ENCODE results near the gene DLG1.

Gene DLG1

GRCh38 chr3:197027896-197028727 is 270.3 kb downstream of the DLG1 start:
- Histone ChIP-seq H3K4me1 (ENCODE audit: control insufficient read depth, insufficient read depth, low read length) (0 out of 2 replicates have a peak, but pooled peaks cover 1% of the 10 kb centered on the region), H3K27me3 (ENCODE audit: control insufficient read depth, insufficient read depth, low read length) (no peaks in the 10 kb centered on the region; the same call in 1 of the 2 replicates), H3K27ac (ENCODE audit: low read length) (no peak overlapping the region), H3K9me3 (ENCODE audit: control insufficient read depth, insufficient read depth, low read length) (no peaks in the 10 kb centered on the region), H3K36me3 (ENCODE audit: control insufficient read depth, insufficient read depth, low read length) (no peaks in the 10 kb centered on the region), H3K4me3 (ENCODE audit: low read length) (no peak overlapping the region)
- no peak for DNase-seq (ENCODE audit: low read depth, low spot score)
- no CpG with 5 or more reads among the region's 22 CpGs for WGBS (ENCODE audit: insufficient coverage, insufficient read length)

- H3K9me3 ChIP-seq (ENCODE audit: control insufficient read depth, insufficient read depth, low read length): no peaks in the 10 kb centered on the region
- H3K4me1 ChIP-seq (ENCODE audit: control insufficient read depth, insufficient read depth, low read length): 0 out of 2 replicates have a peak, but pooled peaks cover 1% of the 10 kb centered on the region
- no peaks in the 10 kb centered on the region for H3K36me3 ChIP-seq (ENCODE audit: control insufficient read depth, insufficient read depth, low read length)
- H3K27me3 ChIP-seq (ENCODE audit: control insufficient read depth, insufficient read depth, low read length): no peaks in the 10 kb centered on the region; the same call in 1 of the 2 replicates
- WGBS (ENCODE audit: insufficient coverage, insufficient read length): no CpG with 5 or more reads among the region's 29 CpGs
- no peak overlapping the region for H3K4me3 ChIP-seq (ENCODE audit: low read length)
- no peak overlapping the region for H3K27ac ChIP-seq (ENCODE audit: low read length)
- no peak for DNase-seq (ENCODE audit: low read depth, low spot score)
Observed at GRCh38 chr3:197027151-197027895, 271.1 kb downstream of the DLG1 start.

- Histone ChIP-seq H3K36me3 (ENCODE audit: control insufficient read depth, insufficient read depth, low read length) (no peaks in the 10 kb centered on the region), H3K27ac (ENCODE audit: low read length) (no peak overlapping the region), H3K4me3 (ENCODE audit: low read length) (no peak overlapping the region), H3K9me3 (ENCODE audit: control insufficient read depth, insufficient read depth, low read length) (no peaks in the 10 kb centered on the region), H3K27me3 (ENCODE audit: control insufficient read depth, insufficient read depth, low read length) (no peaks in the 10 kb centered on the region; the same call in 1 of the 2 replicates), H3K4me1 (ENCODE audit: control insufficient read depth, insufficient read depth, low read length) (0 out of 2 replicates have a peak, but pooled peaks cover 1% of the 10 kb centered on the region)
- DNase-seq (ENCODE audit: low read depth, low spot score): no peak
- no CpG with 5 or more reads among the region's 9 CpGs for WGBS (ENCODE audit: insufficient coverage, insufficient read length)
Observed at GRCh38 chr3:197026481-197026866, 271.9 kb downstream of the DLG1 start.

- Histone ChIP-seq H3K27me3 (ENCODE audit: control insufficient read depth, insufficient read depth, low read length) (no peaks in the 10 kb centered on the region; the same call in 1 of the 2 replicates), H3K27ac (ENCODE audit: low read length) (no peak overlapping the region), H3K9me3 (ENCODE audit: control insufficient read depth, insufficient read depth, low read length) (no peaks in the 10 kb centered on the region), H3K4me3 (ENCODE audit: low read length) (no peak overlapping the region), H3K36me3 (ENCODE audit: control insufficient read depth, insufficient read depth, low read length) (no peaks in the 10 kb centered on the region), H3K4me1 (ENCODE audit: control insufficient read depth, insufficient read depth, low read length) (peaks cover 5% of the 10 kb centered on the region; the same call in 1 of the 2 replicates)
- no CpG with 5 or more reads among the region's 21 CpGs for WGBS (ENCODE audit: insufficient coverage, insufficient read length)
- DNase-seq (ENCODE audit: low read depth, low spot score): no peak
Observed at GRCh38 chr3:197025736-197026480, 272.5 kb downstream of the DLG1 start.

- no peak overlapping the region for H3K27ac ChIP-seq (ENCODE audit: low read length)
- DNase-seq (ENCODE audit: low read depth, low spot score): no peak
Observed at GRCh38 chr3:197024881-197025735, 273.3 kb downstream of the DLG1 start.

GRCh38 chr3:197023998-197024651 is 274.3 kb downstream of the DLG1 start:
- Histone ChIP-seq H3K27ac (ENCODE audit: low read length) (no peak overlapping the region), H3K27me3 (ENCODE audit: control insufficient read depth, insufficient read depth, low read length) (no peaks in the 10 kb centered on the region; the same call in 1 of the 2 replicates), H3K4me1 (ENCODE audit: control insufficient read depth, insufficient read depth, low read length) (peaks cover 4% of the 10 kb centered on the region; the same call in 1 of the 2 replicates), H3K36me3 (ENCODE audit: control insufficient read depth, insufficient read depth, low read length) (no peaks in the 10 kb centered on the region), H3K9me3 (ENCODE audit: control insufficient read depth, insufficient read depth, low read length) (no peaks in the 10 kb centered on the region), H3K4me3 (ENCODE audit: low read length) (no peak overlapping the region)
- WGBS (ENCODE audit: insufficient coverage, insufficient read length): no CpG with 5 or more reads among the region's 36 CpGs
- no peak for DNase-seq (ENCODE audit: low read depth, low spot score)

More at GRCh38 chr3:197024881-197025735, 273.3 kb downstream of the DLG1 start:
- Histone ChIP-seq H3K4me3 (ENCODE audit: low read length) (no peak overlapping the region), H3K27me3 (ENCODE audit: control insufficient read depth, insufficient read depth, low read length) (no peaks in the 10 kb centered on the region; the same call in 1 of the 2 replicates), H3K4me1 (ENCODE audit: control insufficient read depth, insufficient read depth, low read length) (peaks cover 5% of the 10 kb centered on the region; the same call in 1 of the 2 replicates), H3K9me3 (ENCODE audit: control insufficient read depth, insufficient read depth, low read length) (no peaks in the 10 kb centered on the region), H3K36me3 (ENCODE audit: control insufficient read depth, insufficient read depth, low read length) (no peaks in the 10 kb centered on the region)
- WGBS (ENCODE audit: insufficient coverage, insufficient read length): no CpG with 5 or more reads among the region's 28 CpGs

- H3K36me3 ChIP-seq (ENCODE audit: control insufficient read depth, insufficient read depth, low read length): no peaks in the 10 kb centered on the region
- no peaks in the 10 kb centered on the region for H3K27me3 ChIP-seq (ENCODE audit: control insufficient read depth, insufficient read depth, low read length)
- no CpG with 5 or more reads among the region's 27 CpGs for WGBS (ENCODE audit: insufficient coverage, insufficient read length)
- no peak overlapping the region for H3K27ac ChIP-seq (ENCODE audit: low read length)
- no peak overlapping the region for H3K4me3 ChIP-seq (ENCODE audit: low read length)
- no peaks in the 10 kb centered on the region for H3K9me3 ChIP-seq (ENCODE audit: control insufficient read depth, insufficient read depth, low read length)
- DNase-seq (ENCODE audit: low read depth, low spot score): no peak
- peaks cover 4% of the 10 kb centered on the region; the same call in 1 of the 2 replicates for H3K4me1 ChIP-seq (ENCODE audit: control insufficient read depth, insufficient read depth, low read length)
Observed at GRCh38 chr3:197023241-197023997, 275.0 kb downstream of the DLG1 start.

GRCh38 chr3:197022405-197023231 is 275.8 kb downstream of the DLG1 start:
- Histone ChIP-seq H3K27me3 (ENCODE audit: control insufficient read depth, insufficient read depth, low read length) (no peaks in the 10 kb centered on the region), H3K27ac (ENCODE audit: low read length) (no peak overlapping the region), H3K9me3 (ENCODE audit: control insufficient read depth, insufficient read depth, low read length) (no peaks in the 10 kb centered on the region), H3K4me3 (ENCODE audit: low read length) (no peak overlapping the region), H3K4me1 (ENCODE audit: control insufficient read depth, insufficient read depth, low read length) (peaks cover 4% of the 10 kb centered on the region; the same call in 1 of the 2 replicates), H3K36me3 (ENCODE audit: control insufficient read depth, insufficient read depth, low read length) (no peaks in the 10 kb centered on the region)
- no peak for DNase-seq (ENCODE audit: low read depth, low spot score)
- WGBS (ENCODE audit: insufficient coverage, insufficient read length): no CpG with 5 or more reads among the region's 22 CpGs
